Fibroblast of villous mesenchyme (primary cell): ENCODE measurements around the gene PTHLH. TPM values are rescaled to one million over a fixed set of nuclear protein-coding genes. Genes with fewer than 3 reads are reported as not detected.

Source experiments
- DNase-seq: peaks from one replicate; pipeline ENCODE4 v3.0.0-alpha.2; 2010; ENCODE audit warnings: low read depth
- H3K4me3 ChIP-seq: 2 replicates; pipeline ENCODE4 v1.5.1; 2011; ENCODE audit warnings: low read depth, mild to moderate bottlenecking, low read length
- total RNA-seq: library from RNA; depleted of rRNA; stranded (reverse); fragments of >200 nt; gene quantifications from 2 replicates; pipeline ENCODE4 v1.2.3, GENCODE V29; 2012
- TF ChIP-seq, protein P1 (sequence below): IDR thresholded peaks from 2 replicates; pipeline ENCODE4 v1.5.1; 2012; ENCODE audit warnings: low read depth, mild to moderate bottlenecking, low read length; ENCODE audit not compliant: insufficient read depth

Gene PTHLH
- total RNA-seq, 1 donor, result 1.3 TPM

DNA sequence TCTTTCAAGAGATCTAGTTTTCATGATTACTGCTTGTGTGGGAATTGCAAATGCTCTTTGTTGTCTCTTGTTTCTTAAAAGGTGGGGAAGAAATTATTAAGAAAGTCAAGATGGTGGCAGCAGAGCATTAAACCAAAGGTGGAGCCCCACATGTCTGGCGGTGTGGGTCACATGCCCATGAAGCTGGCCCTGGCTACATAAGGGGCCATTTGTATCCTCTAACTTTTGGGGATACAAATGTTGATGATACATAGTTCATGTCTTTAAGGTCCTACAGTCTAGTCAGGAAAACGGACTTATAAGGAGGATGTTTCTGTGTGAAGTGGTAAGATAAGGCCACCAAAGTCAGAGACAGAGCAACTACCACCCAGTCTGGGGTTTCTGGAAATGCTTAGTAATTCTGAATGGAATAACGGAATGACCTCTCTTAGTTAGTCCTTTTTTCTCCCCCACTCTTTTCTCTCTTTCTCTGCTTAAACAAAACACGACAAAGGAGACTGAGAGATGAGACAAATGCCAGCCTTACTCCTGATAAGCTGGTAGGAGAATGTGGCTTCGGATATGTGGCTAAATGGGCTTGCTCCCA, 39.9 kb upstream of the PTHLH start:
- no peak for DNase-seq
- TF ChIP-seq, protein P1, sequence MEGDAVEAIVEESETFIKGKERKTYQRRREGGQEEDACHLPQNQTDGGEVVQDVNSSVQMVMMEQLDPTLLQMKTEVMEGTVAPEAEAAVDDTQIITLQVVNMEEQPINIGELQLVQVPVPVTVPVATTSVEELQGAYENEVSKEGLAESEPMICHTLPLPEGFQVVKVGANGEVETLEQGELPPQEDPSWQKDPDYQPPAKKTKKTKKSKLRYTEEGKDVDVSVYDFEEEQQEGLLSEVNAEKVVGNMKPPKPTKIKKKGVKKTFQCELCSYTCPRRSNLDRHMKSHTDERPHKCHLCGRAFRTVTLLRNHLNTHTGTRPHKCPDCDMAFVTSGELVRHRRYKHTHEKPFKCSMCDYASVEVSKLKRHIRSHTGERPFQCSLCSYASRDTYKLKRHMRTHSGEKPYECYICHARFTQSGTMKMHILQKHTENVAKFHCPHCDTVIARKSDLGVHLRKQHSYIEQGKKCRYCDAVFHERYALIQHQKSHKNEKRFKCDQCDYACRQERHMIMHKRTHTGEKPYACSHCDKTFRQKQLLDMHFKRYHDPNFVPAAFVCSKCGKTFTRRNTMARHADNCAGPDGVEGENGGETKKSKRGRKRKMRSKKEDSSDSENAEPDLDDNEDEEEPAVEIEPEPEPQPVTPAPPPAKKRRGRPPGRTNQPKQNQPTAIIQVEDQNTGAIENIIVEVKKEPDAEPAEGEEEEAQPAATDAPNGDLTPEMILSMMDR, result no peak
- no peak overlapping the region for H3K4me3 ChIP-seq

DNA sequence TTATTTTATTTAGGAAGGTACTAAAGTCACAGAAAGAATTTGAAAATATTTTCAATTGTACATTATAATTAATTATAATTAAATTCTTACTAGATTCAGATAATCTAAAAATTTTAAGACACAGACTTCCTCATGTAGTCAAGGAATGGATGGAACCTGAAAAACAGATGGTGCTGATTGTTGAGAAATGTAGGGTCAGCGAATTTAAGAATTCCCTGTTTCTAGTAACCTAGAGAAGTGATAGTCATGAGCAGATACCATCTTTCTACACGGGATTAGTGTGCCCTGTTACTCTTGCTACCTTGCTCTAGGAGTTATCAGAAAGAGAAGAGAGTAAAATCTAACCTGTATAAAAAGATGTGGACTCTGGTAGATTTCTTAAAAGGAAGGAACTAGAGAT, 37.5 kb upstream of the PTHLH start:
- TF ChIP-seq, protein P1, result no peak
- no peak overlapping the region for H3K4me3 ChIP-seq
- DNase-seq, result no peak

DNA sequence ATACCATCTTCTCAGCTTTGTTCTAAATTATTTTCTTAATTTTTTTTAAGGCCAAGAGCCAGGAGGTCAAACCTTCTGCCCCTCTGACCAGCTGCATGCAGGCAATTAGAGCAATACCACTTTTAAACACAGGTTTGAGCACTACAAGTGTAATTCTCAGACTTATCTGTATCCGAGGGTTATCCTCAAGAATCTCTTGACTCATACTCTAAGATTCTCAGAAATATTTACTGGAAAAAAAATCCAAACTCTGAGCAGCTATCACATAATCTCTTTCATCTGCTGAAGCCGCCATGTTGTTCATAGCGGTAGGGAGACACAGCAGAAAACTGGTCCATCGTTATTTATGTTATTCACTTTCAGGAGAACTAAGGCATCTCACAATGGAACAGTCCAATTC, 27.4 kb upstream of the PTHLH start:
- DNase-seq, result peak; percentile 11
- H3K4me3 ChIP-seq, result no peak overlapping the region
- TF ChIP-seq, protein P1, result no peak

DNA sequence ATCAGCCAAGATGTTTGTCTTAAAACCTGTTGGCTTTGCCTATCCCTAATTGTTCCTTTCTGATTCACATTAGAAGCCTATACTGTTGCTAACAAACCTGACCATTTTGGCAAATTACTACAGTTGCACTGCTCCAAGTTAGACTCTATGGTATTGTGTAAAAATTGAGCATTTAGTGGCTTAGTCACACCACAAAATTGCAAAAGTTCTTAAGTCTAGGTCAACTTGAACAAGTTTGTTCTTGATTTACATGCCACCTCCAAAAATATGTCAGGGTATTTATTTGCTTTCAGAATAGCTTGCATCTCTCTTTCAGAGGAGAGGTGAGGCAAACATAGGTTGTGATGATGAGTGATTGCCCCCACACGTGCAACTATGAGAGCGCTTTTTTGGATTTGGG, 27.0 kb upstream of the PTHLH start:
- H3K4me3 ChIP-seq, result no peak overlapping the region
- DNase-seq, result peak; percentile 44
- TF ChIP-seq, protein P1, result no peak

DNA sequence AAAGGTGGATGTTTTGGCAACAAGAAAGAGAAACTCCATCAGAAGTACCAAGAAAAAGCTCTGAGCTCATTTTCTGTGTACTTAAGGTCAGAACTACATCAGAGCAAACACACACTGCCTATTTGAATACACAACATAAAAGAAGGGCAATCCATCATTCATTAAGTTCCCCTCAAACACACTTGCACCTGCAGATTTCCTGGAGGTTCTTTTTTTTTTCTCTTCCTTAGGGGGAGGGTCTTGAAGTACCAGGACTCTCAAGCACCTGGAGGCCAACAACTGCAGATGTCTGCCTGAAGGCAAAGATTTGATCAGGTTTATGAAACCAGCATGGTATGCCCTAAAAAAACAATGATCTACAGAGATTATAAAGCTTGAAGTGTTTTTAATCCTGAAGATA, 26.1 kb upstream of the PTHLH start:
- TF ChIP-seq, protein P1, result no peak
- no peak overlapping the region for H3K4me3 ChIP-seq
- DNase-seq, result no peak

DNA sequence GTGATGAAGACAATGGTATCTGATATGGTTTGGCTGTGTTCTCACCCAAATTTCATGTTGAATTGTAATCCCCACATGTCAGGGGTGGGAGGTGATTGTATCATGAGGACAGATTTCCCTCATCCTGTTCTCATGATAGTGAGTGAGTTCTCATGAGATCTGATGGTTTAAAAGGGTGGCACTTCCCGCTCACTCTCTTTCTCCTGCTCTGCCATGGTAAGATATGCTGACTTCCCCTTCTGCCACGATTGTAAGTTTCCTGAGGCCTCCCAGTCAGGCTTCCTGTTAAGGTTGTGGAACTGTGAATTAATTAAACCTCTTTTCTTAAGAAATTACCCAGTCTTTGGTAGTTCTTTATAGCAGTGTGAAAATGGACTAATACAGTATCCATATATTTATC, 25.6 kb upstream of the PTHLH start:
- TF ChIP-seq, protein P1, result no peak
- DNase-seq, result no peak

DNA sequence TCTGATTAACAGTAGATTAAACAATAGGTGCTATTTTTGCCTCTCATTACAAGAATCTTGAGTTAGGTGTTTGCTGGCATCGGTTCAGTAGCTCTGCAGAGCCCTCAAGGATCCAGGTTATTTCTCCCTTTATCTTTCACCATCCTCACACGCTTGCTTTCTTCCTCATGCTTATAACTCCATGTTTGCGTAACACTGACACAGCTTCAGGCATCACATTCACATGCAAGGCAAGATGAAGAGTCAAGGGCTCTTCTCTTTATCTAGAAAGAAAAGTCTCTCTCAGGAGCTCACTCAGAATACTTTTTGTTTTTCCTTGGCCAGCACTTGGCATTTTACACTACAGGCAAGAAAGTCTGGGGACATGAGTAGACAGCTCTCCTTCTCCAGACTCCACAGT, 24.2 kb upstream of the PTHLH start:
- TF ChIP-seq, protein P1, result no peak
- no peak overlapping the region for H3K4me3 ChIP-seq
- DNase-seq, result no peak

More for the DNA sequence above, 25.6 kb upstream of the PTHLH start:
- H3K4me3 ChIP-seq, result no peak overlapping the region
